NCI-H446 (cell line): Measurements from ENCODE around the gene HSPA1B.
"Not testable (repeated sequence)": the region's sequence is repeated elsewhere in the genome, so short reads cannot be mapped to it uniquely, and the experiment has no call there.

ENCODE experiments used
- DNase-seq, 2 experiments: peaks; one replicate each; lab custom pipeline; 2025; lab: John Stamatoyannopoulos, UW

The HSPA1B gene

DNA sequence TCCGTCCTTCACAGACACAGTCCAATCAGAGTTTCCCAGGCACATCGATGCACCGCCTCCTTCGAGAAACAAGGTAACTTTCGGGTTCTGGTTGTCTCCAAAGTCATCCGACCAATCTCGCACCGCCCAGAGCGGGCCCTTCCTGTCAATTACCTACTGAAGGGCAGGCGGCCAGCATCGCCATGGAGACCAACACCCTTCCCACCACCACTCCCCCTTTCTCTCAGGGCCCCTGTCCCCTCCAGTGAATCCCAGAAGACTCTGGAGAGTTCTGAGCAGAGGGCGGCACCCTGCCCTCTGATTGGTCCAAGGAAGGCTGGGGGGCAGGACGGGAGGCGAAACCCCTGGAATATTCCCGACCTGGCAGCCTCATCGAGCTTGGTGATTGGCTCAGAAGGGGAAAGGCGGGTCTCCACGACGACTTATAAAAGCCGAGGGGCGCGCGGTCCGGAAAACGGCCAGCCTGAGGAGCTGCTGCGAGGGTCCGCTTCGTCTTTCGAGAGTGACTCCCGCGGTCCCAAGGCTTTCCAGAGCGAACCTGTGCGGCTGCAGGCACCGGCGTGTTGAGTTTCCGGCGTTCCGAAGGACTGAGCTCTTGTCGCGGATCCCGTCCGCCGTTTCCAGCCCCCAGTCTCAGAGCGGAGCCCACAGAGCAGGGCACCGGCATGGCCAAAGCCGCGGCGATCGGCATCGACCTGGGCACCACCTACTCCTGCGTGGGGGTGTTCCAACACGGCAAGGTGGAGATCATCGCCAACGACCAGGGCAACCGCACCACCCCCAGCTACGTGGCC is at the start of gene HSPA1B:
Gene HSPA1B (plus strand): TSS at position 453 of the 794 bp plus-strand sequence. CDS start 213 bp downstream, at position 666.
- DNase-seq: peak; percentile 99

DNA sequence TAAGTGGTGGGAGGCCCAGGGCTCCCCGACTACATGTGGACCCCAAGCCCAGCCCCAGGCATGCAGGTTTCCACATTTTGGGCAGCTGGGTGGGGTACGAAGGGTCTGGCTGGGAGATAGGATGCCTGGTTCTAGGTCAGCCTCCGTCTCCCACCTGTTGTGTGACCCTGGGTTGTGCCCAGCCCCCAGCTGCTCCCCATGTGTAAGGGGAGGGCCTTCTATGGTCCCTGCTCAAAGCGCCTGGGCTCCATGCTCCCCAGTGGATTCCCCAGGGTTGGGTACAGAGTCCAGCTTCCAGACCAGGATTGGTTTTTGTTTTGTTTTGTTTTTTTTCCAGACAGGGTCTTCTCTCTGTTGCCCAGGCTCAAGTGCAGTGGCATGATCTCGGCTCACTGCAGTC is 49.3 kb upstream of the HSPA1B start:
- DNase-seq: no peak

DNA sequence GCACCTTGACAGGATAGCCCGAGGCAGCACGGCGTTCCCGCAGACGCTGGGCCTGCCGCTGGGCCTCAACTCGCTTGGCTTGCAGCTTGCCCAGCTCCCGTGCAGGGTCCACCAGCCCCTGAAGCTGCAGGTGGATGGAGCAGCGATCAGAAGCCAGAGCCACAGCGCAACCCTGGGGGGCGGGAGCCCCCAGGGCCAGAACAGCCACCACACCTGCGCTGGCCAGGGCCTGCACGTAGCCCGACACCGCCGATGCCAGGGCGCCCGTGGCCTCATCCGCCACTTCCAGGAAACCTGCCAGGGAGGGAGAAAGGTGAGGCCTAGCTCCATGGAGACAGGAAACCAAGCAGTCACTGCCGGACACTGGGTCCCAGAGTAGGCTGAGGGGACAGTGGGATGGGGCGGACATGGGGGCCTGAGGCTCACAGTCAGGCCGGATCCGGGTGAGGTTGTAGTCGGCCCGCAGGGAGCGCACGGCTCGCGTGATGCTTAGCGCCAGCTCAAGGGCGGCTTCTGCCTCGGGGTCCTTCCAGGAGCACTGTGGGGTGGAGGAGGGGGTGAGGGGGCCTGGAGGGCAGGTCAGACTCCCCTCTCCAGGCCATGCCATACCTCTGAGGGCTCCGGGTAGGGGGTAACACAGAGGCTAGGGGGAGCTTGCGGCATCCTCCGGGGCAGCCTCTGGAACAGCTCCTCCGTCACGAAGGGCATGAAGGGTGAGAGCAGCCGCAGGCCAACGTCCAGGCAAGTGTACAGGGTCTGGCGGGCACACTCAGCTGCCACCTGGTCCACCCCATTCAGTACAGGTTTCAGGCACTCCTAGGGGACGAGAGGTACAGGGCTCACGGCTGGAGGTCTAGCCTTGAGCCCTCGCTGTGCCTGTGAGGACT is 48.3 kb upstream of the HSPA1B start:
- no peak for DNase-seq

DNA sequence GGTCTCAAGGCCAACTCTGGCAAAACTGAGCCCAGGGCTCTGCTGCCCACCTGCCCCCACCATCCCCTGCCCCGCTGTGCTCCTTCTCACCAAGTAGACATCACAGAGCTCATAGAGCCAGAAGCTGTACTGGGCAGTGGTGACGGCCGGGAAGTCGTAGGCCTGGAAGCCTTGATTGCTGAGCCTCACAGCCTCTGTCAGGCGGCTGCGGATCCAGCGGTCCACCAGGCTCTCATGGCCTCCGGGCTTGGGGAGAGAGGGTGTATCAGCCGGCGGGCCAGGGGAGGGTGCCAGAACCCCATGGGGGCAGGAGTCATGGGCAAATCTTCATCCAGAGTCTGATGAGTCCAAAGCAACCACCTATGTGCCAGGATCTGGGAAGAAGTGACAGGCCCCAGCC is 47.6 kb upstream of the HSPA1B start:
- DNase-seq: no peak

- DNase-seq: no peak
Measured at GRCh38 chr6:31780507-31781243, 46.9 kb upstream of the HSPA1B start.

DNA sequence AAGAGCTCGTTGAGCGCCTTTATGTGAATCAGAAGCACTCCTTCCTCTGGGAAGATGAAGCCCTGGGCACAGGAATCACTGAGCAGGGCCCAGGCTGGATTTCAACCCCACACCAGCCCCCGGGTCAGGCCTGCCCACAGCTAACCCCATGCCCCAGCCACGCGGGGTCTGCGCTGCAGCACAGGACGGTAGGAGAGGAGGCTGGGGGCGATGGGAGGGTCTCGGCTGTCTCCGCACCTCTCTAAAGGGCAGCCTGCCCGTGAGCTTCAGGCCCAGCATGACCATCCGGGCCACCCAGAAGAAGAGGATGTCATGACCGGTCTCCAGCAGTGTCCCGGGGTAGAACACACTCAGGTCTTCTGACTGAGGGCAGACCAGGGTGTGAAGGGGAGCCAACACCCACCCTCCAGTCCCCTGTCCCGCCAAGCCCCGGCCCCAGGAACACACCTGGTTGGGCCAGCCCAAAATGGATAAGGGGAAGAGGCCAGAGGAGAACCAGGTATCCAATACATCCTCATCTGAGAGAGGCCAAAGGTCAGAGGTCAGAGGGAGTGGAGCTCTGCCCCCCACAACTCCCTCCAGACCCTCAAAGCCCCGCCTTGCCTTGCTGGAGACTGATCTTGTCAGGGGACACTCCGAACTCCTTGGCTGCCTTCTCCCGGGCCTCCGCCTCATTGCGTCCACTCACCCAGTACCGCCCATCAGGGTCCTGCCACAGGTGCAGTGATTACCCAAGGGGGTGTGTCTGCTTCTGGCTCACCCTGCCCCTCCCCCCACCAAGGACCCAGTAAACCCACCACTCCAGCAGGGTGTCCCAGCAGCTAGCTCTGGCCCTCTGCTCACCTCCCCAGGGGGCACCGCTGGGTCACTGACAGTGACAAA is 46.1 kb upstream of the HSPA1B start:
- DNase-seq: no peak

- no peak for DNase-seq
Measured at GRCh38 chr6:31782126-31782855, 45.2 kb upstream of the HSPA1B start.

- no peak for DNase-seq
Measured at GRCh38 chr6:31784098-31784925, 43.2 kb upstream of the HSPA1B start.

GRCh38 chr6:31785475-31785874 is 42.1 kb upstream of the HSPA1B start:
- no peak for DNase-seq

GRCh38 chr6:31791324-31792089 is 36.0 kb upstream of the HSPA1B start:
- DNase-seq: peak; percentile 49 to 50

DNA sequence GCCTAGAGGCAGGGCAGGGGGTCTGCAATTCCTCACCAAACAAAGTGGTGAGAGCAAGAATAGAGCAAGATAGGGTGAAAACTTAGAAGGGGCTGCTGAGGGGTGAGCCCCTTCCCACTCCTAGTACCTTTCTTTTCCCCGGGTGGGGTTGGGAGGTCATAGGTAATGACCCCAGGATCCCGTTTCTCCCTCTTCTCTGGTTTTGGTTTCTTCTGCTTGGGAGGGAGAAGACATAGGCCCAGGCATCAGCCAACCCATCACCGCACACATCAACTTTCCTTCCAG is 35.5 kb upstream of the HSPA1B start:
- DNase-seq: no peak

- DNase-seq: no peak
Measured at GRCh38 chr6:31792761-31793171, 34.8 kb upstream of the HSPA1B start.

DNA sequence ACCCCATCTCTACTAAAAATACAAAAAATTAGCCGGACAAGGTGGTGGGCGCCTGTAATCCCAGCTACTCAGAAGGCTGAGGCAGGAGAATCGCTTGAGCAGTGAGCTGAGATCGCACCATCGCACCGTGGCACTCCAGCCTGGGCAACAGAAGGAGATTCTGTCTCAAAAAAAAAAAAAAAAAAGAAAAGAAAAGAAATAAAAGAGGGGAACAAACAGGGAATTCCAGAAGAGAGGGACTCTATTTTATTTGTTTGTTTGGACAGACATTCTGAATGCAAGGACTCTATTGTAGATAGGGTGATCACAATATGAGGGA is 33.7 kb upstream of the HSPA1B start:
- DNase-seq: not testable (repeated sequence)

- DNase-seq: no peak
Measured at GRCh38 chr6:31794294-31794865, 33.2 kb upstream of the HSPA1B start.

DNA sequence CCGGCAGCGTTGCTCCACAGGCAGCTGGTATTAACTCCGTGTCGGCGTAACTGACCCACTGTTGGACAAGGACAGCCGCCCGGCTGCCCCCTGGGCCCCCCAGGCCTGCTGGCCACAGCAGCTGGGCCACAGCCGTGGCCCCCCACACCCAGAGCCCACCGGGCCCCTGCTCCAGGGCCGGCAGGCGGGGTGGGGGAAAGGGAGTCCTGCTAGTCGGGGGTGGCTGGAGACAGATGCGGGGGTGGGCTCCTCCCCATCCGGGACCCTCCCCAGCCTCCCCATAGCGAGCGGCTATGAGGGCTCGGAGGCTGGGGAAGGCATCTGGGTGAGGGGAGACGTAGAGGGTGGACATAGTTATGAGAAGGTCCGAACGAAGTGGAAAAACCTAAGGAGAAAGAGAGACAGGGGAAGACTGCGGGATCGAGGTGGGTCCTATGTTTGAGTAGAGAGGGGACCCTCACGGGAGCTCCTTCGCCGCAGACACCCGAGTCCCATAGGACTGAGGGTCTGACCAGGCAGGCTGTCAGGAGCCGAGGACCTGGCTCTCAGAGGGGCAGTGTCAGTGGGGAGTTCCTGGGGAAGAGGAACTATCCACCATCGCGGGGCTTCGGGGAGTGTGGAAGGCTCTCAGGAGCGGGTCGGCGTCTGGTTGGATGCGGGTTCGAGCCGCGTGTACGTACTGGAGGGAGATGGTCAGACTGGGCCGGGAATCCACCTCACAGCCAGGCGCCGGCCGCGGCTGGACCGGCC is 32.5 kb upstream of the HSPA1B start:
- peak in 1 of 2 experiments; percentile 64 for DNase-seq

- peak; percentile 63 to 91 for DNase-seq
Measured at GRCh38 chr6:31795616-31796298, 31.8 kb upstream of the HSPA1B start, which contains the start of gene VARS1. VARS1 (minus strand) TSS chr6:31795752; CDS start chr6:31795217, 535 bp downstream.

- no peak for DNase-seq
Measured at GRCh38 chr6:31796993-31797385, 30.5 kb upstream of the HSPA1B start.
